H1 (cell line): ENCODE data around the gene HSPA2. TPM values are rescaled to one million over a fixed set of nuclear protein-coding genes. Genes with fewer than 3 reads are reported as not detected.

Experiments used
- CTCF ChIA-PET: fragments of 300-600 bp; sonication (Branson Sonifier 250); formaldehyde crosslinking; loops from one replicate; lab custom pipeline; 2021; ENCODE audit not compliant: partially characterized antibody; lab: Charles Lee
- POLR2A ChIA-PET: fragments of 300-600 bp; sonication (Branson Sonifier 250); formaldehyde crosslinking; loops from one replicate; lab custom pipeline; 2021; ENCODE audit warnings: inconsistent platforms; ENCODE audit not compliant: partially characterized antibody; lab: Charles Lee
- DNase-seq, 2 experiments: peaks; one replicate each; pipeline versions ENCODE4 v3.0.0 to v3.0.0-alpha.2; 2010 to 2022; ENCODE audit warnings: low spot score in 2 of 2, low read depth in 1 of 2, mixed read lengths in 1 of 2
- FAIRE-seq: peaks from 2 replicates; lab custom pipeline; 2011; peaks lifted over from hg19 to GRCh38; lab: Jason Lieb, UNC
- H2AFZ ChIP-seq: 2 replicates; pipeline ENCODE4 v1.8.1; 2012; ENCODE audit warnings: low read length, inconsistent platforms
- H2AK5ac ChIP-seq: 2 replicates; pipeline ENCODE4 v1.6.1; 2013; ENCODE audit warnings: low read depth, low read length
- H2BK120ac ChIP-seq: replicated peaks from 2 replicates; pipeline ENCODE3; 2013; ENCODE audit warnings: low read depth, low read length, inconsistent platforms
- H2BK12ac ChIP-seq: 2 replicates; pipeline ENCODE4 v1.6.1; 2013; ENCODE audit warnings: low read depth, low read length
- H2BK15ac ChIP-seq: 2 replicates; pipeline ENCODE4 v1.6.1; 2013; ENCODE audit warnings: low read length
- H2BK20ac ChIP-seq: 2 replicates; pipeline ENCODE4 v1.6.1; 2013; ENCODE audit warnings: low read length
- H2BK5ac ChIP-seq: 2 replicates; pipeline ENCODE4 v1.6.1; 2013; ENCODE audit warnings: low read depth, low read length
- H3K14ac ChIP-seq: 2 replicates; pipeline ENCODE4 v1.6.1; 2013; ENCODE audit warnings: inconsistent platforms; ENCODE audit not compliant: insufficient read length
- H3K18ac ChIP-seq: 2 replicates; pipeline ENCODE4 v1.6.1; 2013; ENCODE audit warnings: low read length; ENCODE audit errors: extremely low read depth
- H3K23ac ChIP-seq: 2 replicates; pipeline ENCODE4 v1.6.1; 2013; ENCODE audit warnings: inconsistent platforms; ENCODE audit not compliant: insufficient read length
- H3K23me2 ChIP-seq: 2 replicates; pipeline ENCODE4 v1.6.1; 2013; ENCODE audit warnings: low read depth, low read length
- H3K27ac ChIP-seq: 2 replicates; pipeline ENCODE4 v1.6.1; 2011; ENCODE audit warnings: low read depth, low read length, inconsistent platforms
- H3K27me3 ChIP-seq, 4 experiments: replicated peaks in 1 of 4; 1 replicate in 1 of 4; 2 replicates in 3 of 4; pipeline versions ENCODE4 v1.6.1 to v1.8.1; 2011 to 2013; ENCODE audit warnings: low read length in 3 of 4, mild to moderate bottlenecking in 3 of 4, inconsistent platforms in 2 of 4, mixed read lengths in 2 of 4, moderate library complexity in 1 of 4; ENCODE audit not compliant: control insufficient read depth in 3 of 4, insufficient read depth in 3 of 4; ENCODE audit errors: extremely low read depth in 1 of 4
- H3K36me3 ChIP-seq, 4 experiments: 2 replicates each; pipeline versions ENCODE4 v1.6.1 to v1.8.1; 2011 to 2013; ENCODE audit warnings: mild to moderate bottlenecking in 4 of 4, low read length in 3 of 4, moderate library complexity in 2 of 4, control low read depth in 1 of 4, inconsistent platforms in 1 of 4; ENCODE audit not compliant: insufficient read depth in 4 of 4, control insufficient read depth in 2 of 4
- H3K4ac ChIP-seq: replicated peaks from 2 replicates; pipeline ENCODE3; 2013; ENCODE audit warnings: low read length, low read depth, mixed read lengths, inconsistent platforms; ENCODE audit not compliant: insufficient read length
- H3K4me1 ChIP-seq, 4 experiments: replicated peaks in 1 of 4; 1 replicate in 1 of 4; 2 replicates in 3 of 4; pipeline versions ENCODE4 v1.6.1 to v1.8.1; 2011 to 2013; ENCODE audit warnings: low read length in 3 of 4, inconsistent platforms in 2 of 4, mixed read lengths in 1 of 4; ENCODE audit not compliant: insufficient read depth in 4 of 4, control insufficient read depth in 3 of 4
- H3K4me2 ChIP-seq, 2 experiments: 2 replicates each; pipeline versions ENCODE4 v1.6.1 to v1.8.1; 2011 to 2013; ENCODE audit warnings: low read depth in 2 of 2, low read length in 2 of 2, control low read depth in 1 of 2, inconsistent platforms in 1 of 2, mild to moderate bottlenecking in 1 of 2; ENCODE audit not compliant: insufficient read depth in 1 of 2
- H3K4me3 ChIP-seq, 4 experiments: fragments of 200-600, 300-600 bp in 1 of 4; sonication (generic), shearing (Covaris generic), sonication (Bioruptor Twin) in 1 of 4; 2 replicates each; pipeline versions ENCODE4 v1.5.1 to v1.8.1; 2011 to 2016; ENCODE audit warnings: low read length in 4 of 4, low read depth in 3 of 4, control low read depth in 2 of 4, inconsistent platforms in 2 of 4, mild to moderate bottlenecking in 2 of 4, mixed read lengths in 1 of 4, moderate library complexity in 1 of 4; ENCODE audit not compliant: insufficient read depth in 2 of 4; ENCODE audit errors: extremely low read depth in 1 of 4
- H3K56ac ChIP-seq: replicated peaks from 2 replicates; pipeline ENCODE3; 2013; ENCODE audit warnings: low read depth, mild to moderate bottlenecking, mixed read lengths, low read length, inconsistent platforms; ENCODE audit not compliant: insufficient read length
- H3K79me1 ChIP-seq: 2 replicates; pipeline ENCODE4 v1.6.1; 2013; ENCODE audit warnings: low read depth, low read length, control low read depth
- H3K79me2 ChIP-seq, 2 experiments: 2 replicates each; pipeline versions ENCODE4 v1.6.1 to v1.8.1; 2012 to 2013; ENCODE audit warnings: low read length in 2 of 2, mild to moderate bottlenecking in 2 of 2, inconsistent platforms in 1 of 2; ENCODE audit not compliant: insufficient read depth in 2 of 2, control insufficient read depth in 1 of 2
- H3K9ac ChIP-seq, 4 experiments: replicated peaks in 1 of 4; 1 replicate in 1 of 4; 2 replicates in 3 of 4; pipeline versions ENCODE4 v1.6.1 to v1.8.1; 2011 to 2013; ENCODE audit warnings: low read depth in 3 of 4, low read length in 3 of 4, control low read depth in 2 of 4, mild to moderate bottlenecking in 2 of 4, moderate library complexity in 2 of 4, inconsistent platforms in 1 of 4; ENCODE audit errors: extremely low read depth in 1 of 4
- H3K9me3 ChIP-seq, 2 experiments: 2 replicates each; pipeline versions ENCODE4 v1.6.1 to v1.8.1; 2012 to 2013; ENCODE audit warnings: mild to moderate bottlenecking in 2 of 2, moderate library complexity in 2 of 2, control low read depth in 1 of 2, inconsistent platforms in 1 of 2, low read depth in 1 of 2, low read length in 1 of 2, mixed read lengths in 1 of 2; ENCODE audit not compliant: insufficient read depth in 2 of 2
- H4K20me1 ChIP-seq, 2 experiments: replicated peaks in 1 of 2; 2 replicates each; pipeline versions ENCODE3 to v1.8.1; 2011 to 2013; ENCODE audit warnings: inconsistent platforms in 2 of 2, low read length in 2 of 2, mild to moderate bottlenecking in 1 of 2; ENCODE audit not compliant: insufficient read depth in 2 of 2, control insufficient read depth in 1 of 2
- H4K5ac ChIP-seq: 2 replicates; pipeline ENCODE4 v1.6.1; 2013; ENCODE audit warnings: low read length, low read depth, mixed read lengths, inconsistent platforms; ENCODE audit not compliant: insufficient read length
- H4K8ac ChIP-seq: 2 replicates; pipeline ENCODE4 v1.8.0; 2013; ENCODE audit warnings: mild to moderate bottlenecking, moderate library complexity, low read length, inconsistent platforms; ENCODE audit not compliant: insufficient read depth; ENCODE audit errors: extremely low read depth
- H4K91ac ChIP-seq: replicated peaks from 2 replicates; pipeline ENCODE3; 2013; ENCODE audit warnings: low read length, mixed read lengths, inconsistent platforms; ENCODE audit not compliant: insufficient read length
- CREB1 ChIP-seq: IDR thresholded peaks from 2 replicates; pipeline ENCODE4 v1.6.1; 2012; ENCODE audit warnings: inconsistent platforms
- SP2 ChIP-seq: IDR thresholded peaks from 2 replicates; pipeline ENCODE4 v1.6.1; 2012; ENCODE audit warnings: mild to moderate bottlenecking, low read length, inconsistent platforms
- SP4 ChIP-seq: IDR thresholded peaks from 2 replicates; pipeline ENCODE4 v1.6.1; 2012; ENCODE audit warnings: low read length, inconsistent platforms
- polyA plus RNA-seq, 7 experiments: library from polyadenylated mRNA; depleted of rRNA in 3 of 7; stranded (reverse) in 5 of 7; unstranded in 2 of 7; fragments of >200 nt in 5 of 7; fragments of 200-250 nt in 2 of 7; gene quantifications; 1 replicate in 5 of 7; 2 replicates in 1 of 7; 4 replicates in 1 of 7; pipeline versions ENCODE4 v1.2.1 to v1.2.3, GENCODE V29; 2011 to 2013; ENCODE audit warnings: missing spikeins in 2 of 7, mixed read lengths in 2 of 7
- total RNA-seq: library from RNA; stranded (reverse); fragmentation: NEBNext Ultra II Directional; extraction: Animal tissue kit (Norgen Biotek cat#: 25700); gene quantifications from 2 replicates; pipeline ENCODE4 v1.2.1, GENCODE V29; 2021

HSPA2 gene
- total and polyA plus RNA-seq, 2 of the 8 experiments (the other 6 are each of a cell fraction or from before 2014, with no cell fraction given) = 30.5 to 82.9 TPM

DNA sequence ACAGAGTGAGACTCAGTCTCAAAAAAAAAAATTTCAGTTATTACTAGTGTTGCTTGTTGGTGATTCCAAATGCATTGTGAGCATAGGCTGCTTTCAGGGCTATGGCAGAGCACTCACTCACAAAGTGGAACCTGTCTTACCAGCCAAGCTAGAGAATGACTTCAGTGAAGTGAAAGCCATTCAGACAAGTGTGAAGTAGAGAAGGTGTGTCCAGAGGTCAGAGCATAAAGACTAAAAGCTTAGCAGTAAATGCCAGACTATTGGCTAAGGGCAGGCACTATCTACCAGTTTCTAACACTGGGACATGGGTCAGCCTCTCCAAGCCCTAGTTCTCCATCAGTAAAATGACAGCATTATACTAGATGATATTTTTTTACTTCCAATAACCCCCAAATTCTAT, 21.9 kb downstream of the HSPA2 start:
- Histone ChIP-seq H2BK5ac (no peak overlapping the region), H3K27me3 (no peaks in the 10 kb centered on the region), H3K4me1 (peaks cover 0 to 7% (median 0%) of the 10 kb centered on the region in 4 experiments; a peak in 2 of 7 replicates), H4K20me1 (no peaks in the 10 kb centered on the region), H3K79me2 (no peaks in the 10 kb centered on the region), H2AK5ac (no peak overlapping the region), H4K91ac (no peak overlapping the region), H3K9ac (no peak overlapping the region), H3K27ac (no peak overlapping the region), H4K8ac (no peak overlapping the region), H2BK20ac (no peak overlapping the region), H3K4ac (no peak overlapping the region), H2BK15ac (no peak overlapping the region), H4K5ac (no peak overlapping the region), H3K14ac (no peak overlapping the region), H3K23me2 (no peaks in the 10 kb centered on the region), H3K9me3 (no peaks in the 10 kb centered on the region), H2BK120ac (no peak overlapping the region), H3K18ac (no peak overlapping the region), H3K36me3 (no peaks in the 10 kb centered on the region), H2BK12ac (no peak overlapping the region), H3K79me1 (no peaks in the 10 kb centered on the region), H3K23ac (no peak overlapping the region), H3K4me3 (no peak overlapping the region), H3K56ac (no peak overlapping the region), H3K4me2 (no peak overlapping the region), H2AFZ (no peak overlapping the region)
- ChIA-PET CTCF (interaction anchor here (3.0 kb wide), 1 partner anchor 74 kb away, joined by 12 read pairs; no protein-coding TSS in a partner anchor), POLR2A (interaction anchor here (1.1 to 2.1 kb wide), 3 partner anchors 8 to 22 kb away, joined by 3 to 7 read pairs (median 4); partner anchors contain the start of gene HSPA2)
- FAIRE-seq (no peak), DNase-seq (no peak)
- TF ChIP-seq CREB1 (no peak), SP4 (no peak), SP2 (no peak)
